ENCODE measurements around the gene CEP70.

CEP70 gene

GRCh38 chr3:138469874-138470273 lies 124.2 kb downstream of the CEP70 start:
- H3K14ac ChIP-seq (ENCODE audit: low read length): no peak overlapping the region
- no peak overlapping the region for H3K4me2 ChIP-seq (ENCODE audit: low read length)
- no peaks in the 10 kb centered on the region for H3K27me3 ChIP-seq (ENCODE audit: insufficient read depth, low read length)
- no peak overlapping the region for H3K23ac ChIP-seq (ENCODE audit: low read length)
- no peak overlapping the region for H3K4me3 ChIP-seq (ENCODE audit: low read depth, low read length)
- no peaks in the 10 kb centered on the region for H3K9me3 ChIP-seq (ENCODE audit: insufficient read depth, low read depth, low read length)
- no peak overlapping the region for H4K12ac ChIP-seq (ENCODE audit: low read depth, low read length)
- H3K4ac ChIP-seq (ENCODE audit: low read depth, low read length): no peak overlapping the region
- H3K79me2 ChIP-seq (ENCODE audit: control insufficient read depth, insufficient read depth, low read length, poor library complexity): no peaks in the 10 kb centered on the region
- no peak overlapping the region for H2AK5ac ChIP-seq (ENCODE audit: low read length)
- H3K79me1 ChIP-seq (ENCODE audit: low read length): peaks cover 2% of the 10 kb centered on the region
- H2BK120ac ChIP-seq (ENCODE audit: insufficient read depth, low read length, poor library complexity): no peak overlapping the region
- DNase-seq: no peak
- no peak overlapping the region for H4K91ac ChIP-seq (ENCODE audit: low read depth, low read length)
- no peak overlapping the region for H2BK5ac ChIP-seq (ENCODE audit: low read depth, low read length, poor library complexity)
- H3K18ac ChIP-seq (ENCODE audit: low read length): no peak overlapping the region
- H3K27ac ChIP-seq (ENCODE audit: low read depth, low read length): no peak overlapping the region
- H3K36me3 ChIP-seq (ENCODE audit: control insufficient read depth in 1 of 2, insufficient read depth in 2 of 2, low read length in 2 of 2): peaks cover 15 to 16% of the 10 kb centered on the region in 2 experiments
- H3K9ac ChIP-seq (ENCODE audit: low read length): no peak overlapping the region
- no peak overlapping the region for H4K8ac ChIP-seq (ENCODE audit: low read depth, low read length)
- no CpG with 5 or more reads among the region's 6 CpGs for WGBS (ENCODE audit: extremely low coverage, insufficient coverage, insufficient read length)
- no peak overlapping the region for H2BK12ac ChIP-seq (ENCODE audit: low read length)
- H3K4me1 ChIP-seq (ENCODE audit: control insufficient read depth in 1 of 2, insufficient read depth in 2 of 2, low read length in 2 of 2): peaks cover 15 to 18% of the 10 kb centered on the region in 2 experiments
- H2AFZ ChIP-seq (ENCODE audit: insufficient read depth, low read length, poor library complexity): no peak overlapping the region

DNA sequence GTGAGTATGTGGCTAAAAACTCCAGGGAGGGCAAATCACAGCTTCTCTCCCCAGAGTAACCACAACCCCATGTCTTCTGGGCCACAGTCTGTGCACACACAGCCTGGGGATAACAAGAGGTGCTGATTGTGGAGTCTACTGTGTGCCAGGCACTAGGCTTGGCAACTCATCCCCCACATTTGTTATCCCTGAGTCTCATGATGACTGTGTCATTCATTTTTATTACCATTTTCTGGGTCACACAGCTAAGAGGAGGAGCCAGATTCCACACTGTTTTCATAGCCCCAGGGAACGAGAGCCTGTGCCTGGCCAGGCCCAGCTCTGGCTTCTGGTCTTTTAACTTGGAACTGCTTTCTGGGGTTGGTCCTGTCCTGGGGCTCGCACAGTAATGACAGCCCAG lies 125.2 kb downstream of the CEP70 start:
- H4K91ac ChIP-seq (ENCODE audit: low read depth, low read length): no peak overlapping the region
- no peak overlapping the region for H2BK12ac ChIP-seq (ENCODE audit: low read length)
- no peaks in the 10 kb centered on the region for H3K9me3 ChIP-seq (ENCODE audit: insufficient read depth, low read depth, low read length)
- H4K8ac ChIP-seq (ENCODE audit: low read depth, low read length): no peak overlapping the region
- no peak overlapping the region for H2AFZ ChIP-seq (ENCODE audit: insufficient read depth, low read length, poor library complexity)
- H3K4me3 ChIP-seq (ENCODE audit: low read depth, low read length): no peak overlapping the region
- DNase-seq: no peak
- WGBS (ENCODE audit: extremely low coverage, insufficient coverage, insufficient read length): no CpG with 5 or more reads among the region's 2 CpGs
- no peak overlapping the region for H3K4me2 ChIP-seq (ENCODE audit: low read length)
- H3K36me3 ChIP-seq (ENCODE audit: control insufficient read depth in 1 of 2, insufficient read depth in 2 of 2, low read length in 2 of 2): peaks cover 15 to 16% of the 10 kb centered on the region in 2 experiments
- no peak overlapping the region for H3K14ac ChIP-seq (ENCODE audit: low read length)
- no peak overlapping the region for H3K23ac ChIP-seq (ENCODE audit: low read length)
- no peak overlapping the region for H2BK5ac ChIP-seq (ENCODE audit: low read depth, low read length, poor library complexity)
- peaks cover 15 to 26% of the 10 kb centered on the region in 2 experiments for H3K4me1 ChIP-seq (ENCODE audit: control insufficient read depth in 1 of 2, insufficient read depth in 2 of 2, low read length in 2 of 2)
- no peak overlapping the region for H2AK5ac ChIP-seq (ENCODE audit: low read length)
- no peaks in the 10 kb centered on the region for H3K79me2 ChIP-seq (ENCODE audit: control insufficient read depth, insufficient read depth, low read length, poor library complexity)
- H2BK120ac ChIP-seq (ENCODE audit: insufficient read depth, low read length, poor library complexity): no peak overlapping the region
- H3K27me3 ChIP-seq (ENCODE audit: insufficient read depth, low read length): no peaks in the 10 kb centered on the region
- peaks cover 2% of the 10 kb centered on the region for H3K79me1 ChIP-seq (ENCODE audit: low read length)
- no peak overlapping the region for H3K18ac ChIP-seq (ENCODE audit: low read length)
- no peak overlapping the region for H3K9ac ChIP-seq (ENCODE audit: low read length)
- no peak overlapping the region for H4K12ac ChIP-seq (ENCODE audit: low read depth, low read length)
- H3K27ac ChIP-seq (ENCODE audit: low read depth, low read length): no peak overlapping the region
- no peak overlapping the region for H3K4ac ChIP-seq (ENCODE audit: low read depth, low read length)

- Histone ChIP-seq H3K27me3 (ENCODE audit: insufficient read depth, low read length) (no peaks in the 10 kb centered on the region), H2AK5ac (ENCODE audit: low read length) (no peak overlapping the region), H2BK120ac (ENCODE audit: insufficient read depth, low read length, poor library complexity) (no peak overlapping the region), H2AFZ (ENCODE audit: insufficient read depth, low read length, poor library complexity) (no peak overlapping the region), H3K9me3 (ENCODE audit: insufficient read depth, low read depth, low read length) (no peaks in the 10 kb centered on the region), H3K79me2 (ENCODE audit: control insufficient read depth, insufficient read depth, low read length, poor library complexity) (no peaks in the 10 kb centered on the region), H3K14ac (ENCODE audit: low read length) (no peak overlapping the region), H3K23ac (ENCODE audit: low read length) (no peak overlapping the region), H3K4me2 (ENCODE audit: low read length) (no peak overlapping the region), H3K4me1 (ENCODE audit: control insufficient read depth in 1 of 2, insufficient read depth in 2 of 2, low read length in 2 of 2) (peaks cover 15 to 26% of the 10 kb centered on the region in 2 experiments), H4K91ac (ENCODE audit: low read depth, low read length) (no peak overlapping the region), H3K79me1 (ENCODE audit: low read length) (peaks cover 2% of the 10 kb centered on the region), H4K12ac (ENCODE audit: low read depth, low read length) (no peak overlapping the region), H3K27ac (ENCODE audit: low read depth, low read length) (no peak overlapping the region), H2BK5ac (ENCODE audit: low read depth, low read length, poor library complexity) (no peak overlapping the region), H3K36me3 (ENCODE audit: control insufficient read depth in 1 of 2, insufficient read depth in 2 of 2, low read length in 2 of 2) (peaks cover 14 to 16% of the 10 kb centered on the region in 2 experiments), H2BK12ac (ENCODE audit: low read length) (no peak overlapping the region), H4K8ac (ENCODE audit: low read depth, low read length) (no peak overlapping the region), H3K9ac (ENCODE audit: low read length) (no peak overlapping the region), H3K4me3 (ENCODE audit: low read depth, low read length) (no peak overlapping the region), H3K4ac (ENCODE audit: low read depth, low read length) (no peak overlapping the region), H3K18ac (ENCODE audit: low read length) (no peak overlapping the region)
- no CpG with 5 or more reads among the region's 6 CpGs for WGBS (ENCODE audit: extremely low coverage, insufficient coverage, insufficient read length)
- DNase-seq: no peak
These were observed 125.6 kb downstream of the CEP70 start for GRCh38 chr3:138468451-138468850.

- no peak overlapping the region for H3K4me2 ChIP-seq (ENCODE audit: low read length)
- peaks cover 15 to 26% of the 10 kb centered on the region in 2 experiments for H3K4me1 ChIP-seq (ENCODE audit: control insufficient read depth in 1 of 2, insufficient read depth in 2 of 2, low read length in 2 of 2)
- H3K27me3 ChIP-seq (ENCODE audit: insufficient read depth, low read length): no peaks in the 10 kb centered on the region
- no peak overlapping the region for H3K23ac ChIP-seq (ENCODE audit: low read length)
- DNase-seq: no peak
- peaks cover 13 to 16% of the 10 kb centered on the region in 2 experiments for H3K36me3 ChIP-seq (ENCODE audit: control insufficient read depth in 1 of 2, insufficient read depth in 2 of 2, low read length in 2 of 2)
- H3K18ac ChIP-seq (ENCODE audit: low read length): no peak overlapping the region
- no CpG with 5 or more reads among the region's 5 CpGs for WGBS (ENCODE audit: extremely low coverage, insufficient coverage, insufficient read length)
- no peaks in the 10 kb centered on the region for H3K79me2 ChIP-seq (ENCODE audit: control insufficient read depth, insufficient read depth, low read length, poor library complexity)
- H2BK5ac ChIP-seq (ENCODE audit: low read depth, low read length, poor library complexity): no peak overlapping the region
- no peak overlapping the region for H3K9ac ChIP-seq (ENCODE audit: low read length)
- H2BK120ac ChIP-seq (ENCODE audit: insufficient read depth, low read length, poor library complexity): no peak overlapping the region
- H3K4me3 ChIP-seq (ENCODE audit: low read depth, low read length): no peak overlapping the region
- H4K8ac ChIP-seq (ENCODE audit: low read depth, low read length): no peak overlapping the region
- no peak overlapping the region for H2AK5ac ChIP-seq (ENCODE audit: low read length)
- no peak overlapping the region for H4K12ac ChIP-seq (ENCODE audit: low read depth, low read length)
- no peak overlapping the region for H3K27ac ChIP-seq (ENCODE audit: low read depth, low read length)
- H2BK12ac ChIP-seq (ENCODE audit: low read length): no peak overlapping the region
- no peak overlapping the region for H2AFZ ChIP-seq (ENCODE audit: insufficient read depth, low read length, poor library complexity)
- H3K4ac ChIP-seq (ENCODE audit: low read depth, low read length): no peak overlapping the region
- H3K9me3 ChIP-seq (ENCODE audit: insufficient read depth, low read depth, low read length): no peaks in the 10 kb centered on the region
- peaks cover 2% of the 10 kb centered on the region for H3K79me1 ChIP-seq (ENCODE audit: low read length)
- H3K14ac ChIP-seq (ENCODE audit: low read length): no peak overlapping the region
- H4K91ac ChIP-seq (ENCODE audit: low read depth, low read length): no peak overlapping the region
These were observed 126.1 kb downstream of the CEP70 start for GRCh38 chr3:138467931-138468330.

Measured in trophoblast cell (in vitro differentiated cells and primary cell).